HCT116 (cell line): ENCODE data around the gene ARHGAP1. TPM values are rescaled to one million over a fixed set of nuclear protein-coding genes. Genes with fewer than 3 reads are reported as not detected.

ENCODE experiments used
- ATAC-seq: fragments of 200-7000 bp; cut with Tn5 transposase; 2 replicates; pipeline ENCODE4 v1.9.1; 2020; ENCODE audit warnings: mild to moderate bottlenecking, moderate library complexity
- BruUV-seq: library from RNA; stranded (reverse); fragments of 400-500 nt; replicated peaks from 2 replicates; lab custom pipeline; 2021; lab: Mats Ljungman, UMichigan
- CTCF ChIA-PET: fragments of 300-600 bp; sonication (Branson Sonifier 250); formaldehyde crosslinking; loops from one replicate; lab custom pipeline; 2021; ENCODE audit warnings: antibody characterized with exemption; lab: Charles Lee
- POLR2A ChIA-PET: fragments of 300-600, 350-600 bp; sonication (Branson Sonifier 250); formaldehyde crosslinking; loops from one replicate; lab custom pipeline; 2021; ENCODE audit warnings: antibody characterized with exemption; lab: Charles Lee
- RAD21 ChIA-PET, 2 experiments: fragments of 300-600 bp; sonication (Branson Sonifier 250); formaldehyde crosslinking; loops; one replicate each; lab custom pipeline; 2023; ENCODE audit warnings: low total read pairs in 2 of 2; ENCODE audit not compliant: uncharacterized antibody in 2 of 2, unreplicated experiment in 2 of 2, low non-redundant PET in 1 of 2; lab: Charles Lee
- DNase-seq: peaks from one replicate; pipeline ENCODE4 v3.0.0-alpha.2; 2010; ENCODE audit warnings: low read depth, low spot score
- H2AFZ ChIP-seq: fragments of 200-600 bp; shearing (Covaris generic), sonication (generic); 2 replicates; pipeline ENCODE4 v1.6.1; 2017; ENCODE audit warnings: low read depth, mixed run types, mixed read lengths, antibody characterized with exemption, low read length; ENCODE audit not compliant: poor library complexity, severe bottlenecking
- H3K27ac ChIP-seq: 2 replicates; pipeline ENCODE4 v1.5.1; 2012; ENCODE audit warnings: low read depth, low read length
- H3K27me3 ChIP-seq: fragments of 200-600 bp; sonication (generic); 2 replicates; pipeline ENCODE4 v1.6.1; 2016; ENCODE audit warnings: mixed run types, low read length, mixed read lengths; ENCODE audit not compliant: insufficient read depth
- H3K36me3 ChIP-seq, 2 experiments: fragments of 200-500 bp in 1 of 2; fragments of 200-600 bp in 1 of 2; sonication (Bioruptor generic) in 1 of 2; sonication (generic) in 1 of 2; 2 replicates each; pipeline versions ENCODE4 v1.5.1 to v1.6.1; 2014 to 2016; ENCODE audit warnings: low read length in 2 of 2, inconsistent platforms in 1 of 2, mixed read lengths in 1 of 2, mixed run types in 1 of 2; ENCODE audit not compliant: insufficient read depth in 2 of 2, control insufficient read depth in 1 of 2
- H3K4me1 ChIP-seq, 2 experiments: fragments of 200-600 bp in 1 of 2; sonication (generic) in 1 of 2; 2 replicates each; pipeline versions ENCODE4 v1.5.1 to v1.6.1; 2012 to 2017; ENCODE audit warnings: low read length in 2 of 2, inconsistent platforms in 1 of 2, mild to moderate bottlenecking in 1 of 2, mixed read lengths in 1 of 2, mixed run types in 1 of 2, moderate library complexity in 1 of 2; ENCODE audit not compliant: insufficient read depth in 2 of 2, control insufficient read depth in 1 of 2
- H3K4me2 ChIP-seq: fragments of 200-600 bp; sonication (generic); 2 replicates; pipeline ENCODE4 v1.6.1; 2017; ENCODE audit warnings: mixed run types, low read length, mixed read lengths
- H3K4me3 ChIP-seq, 2 experiments: fragments of 200-600 bp in 1 of 2; sonication (generic) in 1 of 2; replicated peaks in 1 of 2; 2 replicates each; pipeline ENCODE4 v1.5.1; 2011 to 2016; ENCODE audit warnings: low read length in 2 of 2, control low read depth in 1 of 2, low read depth in 1 of 2, mild to moderate bottlenecking in 1 of 2, mixed read lengths in 1 of 2, mixed run types in 1 of 2
- H3K79me2 ChIP-seq: fragments of 200-600 bp; sonication (generic); 2 replicates; pipeline ENCODE4 v1.6.1; 2017; ENCODE audit warnings: mild to moderate bottlenecking, mixed run types, low read length, moderate library complexity, mixed read lengths; ENCODE audit not compliant: insufficient read depth
- H3K9ac ChIP-seq: fragments of 200-600 bp; sonication (generic); 2 replicates; pipeline ENCODE4 v1.6.1; 2016; ENCODE audit warnings: low read length, mixed read lengths
- H3K9me2 ChIP-seq: fragments of 200-600 bp; sonication (generic), shearing (Covaris generic); 2 replicates; pipeline ENCODE4 v1.6.1; 2017; ENCODE audit warnings: mixed run types, mild to moderate bottlenecking, moderate library complexity; ENCODE audit not compliant: insufficient read depth
- H3K9me3 ChIP-seq, 2 experiments: fragments of 200-500 bp in 1 of 2; fragments of 200-600 bp in 1 of 2; sonication (Bioruptor generic) in 1 of 2; sonication (generic) in 1 of 2; 2 replicates each; pipeline ENCODE4 v1.6.1; 2014 to 2017; ENCODE audit warnings: low read length in 2 of 2, mixed read lengths in 2 of 2, inconsistent platforms in 1 of 2, low read depth in 1 of 2, mild to moderate bottlenecking in 1 of 2, mixed run types in 1 of 2, moderate library complexity in 1 of 2; ENCODE audit not compliant: control insufficient read depth in 1 of 2, insufficient read depth in 1 of 2
- H4K20me1 ChIP-seq: fragments of 200-600 bp; sonication (generic), shearing (Covaris generic); 2 replicates; pipeline ENCODE4 v1.6.1; 2017; ENCODE audit warnings: mixed run types, mild to moderate bottlenecking, moderate library complexity; ENCODE audit not compliant: insufficient read depth
- ATF3 ChIP-seq: IDR thresholded peaks from 2 replicates; pipeline ENCODE4 v1.6.1; 2012
- ELF1 ChIP-seq: IDR thresholded peaks from 2 replicates; pipeline ENCODE4 v1.6.1; 2012; ENCODE audit warnings: low read depth, borderline replicate concordance
- EZH2 ChIP-seq: fragments of 200-600 bp; sonication (generic); IDR thresholded peaks from 2 replicates; pipeline ENCODE4 v1.6.1; 2017; ENCODE audit warnings: antibody characterized with exemption, mixed run types
- FOSL1 ChIP-seq: IDR thresholded peaks from 2 replicates; pipeline ENCODE4 v1.6.1; 2012; ENCODE audit warnings: low read depth
- JUND ChIP-seq: IDR thresholded peaks from 2 replicates; pipeline ENCODE4 v1.6.1; 2012
- RAD21 ChIP-seq: IDR thresholded peaks from 2 replicates; pipeline ENCODE4 v1.6.1; 2012; ENCODE audit warnings: low read depth, mild to moderate bottlenecking
- REST ChIP-seq: IDR thresholded peaks from 2 replicates; pipeline ENCODE4 v1.6.1; 2012; ENCODE audit warnings: low read depth
- SIN3A ChIP-seq: IDR thresholded peaks from 2 replicates; pipeline ENCODE4 v1.6.1; 2012; ENCODE audit warnings: low read depth
- SRF ChIP-seq: IDR thresholded peaks from 2 replicates; pipeline ENCODE4 v1.6.1; 2012; ENCODE audit warnings: low read depth
- YY1 ChIP-seq: IDR thresholded peaks from 2 replicates; pipeline ENCODE4 v1.6.1; 2011; ENCODE audit warnings: low read length, low read depth, moderate library complexity, mild to moderate bottlenecking; ENCODE audit not compliant: insufficient replicate concordance; ENCODE audit errors: extremely low read depth
- ZBTB33 ChIP-seq: IDR thresholded peaks from 2 replicates; pipeline ENCODE4 v1.6.1; 2011; ENCODE audit warnings: mild to moderate bottlenecking, low read length, moderate library complexity; ENCODE audit not compliant: insufficient replicate concordance; ENCODE audit errors: extremely low read depth
- ZFX ChIP-seq: fragments of 450-650 bp; IDR thresholded peaks from 2 replicates; pipeline ENCODE4 v1.6.1; 2017
- ZNF274 ChIP-seq: fragments of 200-500 bp; sonication (Bioruptor generic); IDR thresholded peaks from 2 replicates; pipeline ENCODE4 v1.6.1; 2014; ENCODE audit warnings: mild to moderate bottlenecking, low read depth, low read length, inconsistent platforms
- intact Hi-C: fragments of 100-400 bp; cut with micrococcal nuclease; formaldehyde crosslinking; loops from 2 replicates; pipeline ENCODE4 v1.10.0; 2022
- total RNA-seq: library from RNA; stranded (reverse); gene quantifications from one replicate; pipeline ENCODE4 v1.2.1, GENCODE V29; 2021; ENCODE audit not compliant: unreplicated experiment

Gene ARHGAP1
- total RNA-seq, 1 experiment from 2014 or later = 36.9 TPM

GRCh38 chr11:46633291-46634217 is 66.9 kb downstream of the ARHGAP1 start:
- ATAC-seq = no peak
- intact Hi-C loops = no loop called here
- Histone ChIP-seq H3K27me3 (no peaks in the 10 kb centered on the region), H3K79me2 (no peaks in the 10 kb centered on the region; the same call in 1 of the 2 replicates), H3K9me3 (no peaks in the 10 kb centered on the region), H3K4me2 (no peak overlapping the region), H3K9me2 (no peaks in the 10 kb centered on the region), H4K20me1 (no peaks in the 10 kb centered on the region), H3K36me3 (peaks cover 0 to 5% of the 10 kb centered on the region in 2 experiments; a peak in 2 of 4 replicates), H2AFZ (no peak overlapping the region), H3K9ac (no peak overlapping the region), H3K4me1 (peaks cover 6 to 8% of the 10 kb centered on the region in 2 experiments; a peak in 3 of 4 replicates), H3K27ac (no peak overlapping the region), H3K4me3 (no peak overlapping the region)
- ChIA-PET RAD21 (interaction anchor here in 1 of 2 experiments (0.6 kb wide), 1 partner anchor 242 kb away, joined by 4 read pairs; the partner anchor contains the start of gene CHRM4), CTCF (interaction anchor here (0.7 kb wide), 1 partner anchor 118 kb away, joined by 4 read pairs; no protein-coding TSS in a partner anchor), POLR2A (no interaction called here)
- DNase-seq = no peak
- BruUV-seq = no TSS peak
- TF ChIP-seq JUND = no peak

- no peak overlapping the region for H3K4me3 ChIP-seq
- CTCF ChIA-PET = no interaction called here
- intact Hi-C loops = no loop called here
- no peak for TF ChIP-seq EZH2
- TF ChIP-seq REST = no peak
- TF ChIP-seq RAD21 = no peak
- no peak for TF ChIP-seq YY1
- no peak for TF ChIP-seq ATF3
- no peak for TF ChIP-seq ZBTB33
- no peak for TF ChIP-seq SRF
- no peak for TF ChIP-seq ELF1
- TF ChIP-seq ZFX = no peak
- no peak for TF ChIP-seq ZNF274
- TF ChIP-seq SIN3A = no peak
- TF ChIP-seq FOSL1 = no peak
- no peak for TF ChIP-seq JUND
- TF ChIP-seq, all 23 proteins: peak for 0
- H3K79me2 ChIP-seq = no peaks in the 10 kb centered on the region; the same call in 1 of the 2 replicates
- no peaks in the 10 kb centered on the region for H3K9me2 ChIP-seq
- H3K9ac ChIP-seq = no peak overlapping the region
- peaks cover 6 to 8% of the 10 kb centered on the region in 2 experiments; a peak in 3 of 4 replicates for H3K4me1 ChIP-seq
- H3K4me2 ChIP-seq = no peak overlapping the region
- BruUV-seq = TSS peak; percentile 28
- no peaks in the 10 kb centered on the region for H3K9me3 ChIP-seq
- POLR2A ChIA-PET = no interaction called here
- ATAC-seq (no peak), DNase-seq (no peak)
- RAD21 ChIA-PET = no interaction called here
- no peak overlapping the region for H3K27ac ChIP-seq
- H4K20me1 ChIP-seq = no peaks in the 10 kb centered on the region
- peaks cover 0 to 5% of the 10 kb centered on the region in 2 experiments; a peak in 2 of 4 replicates for H3K36me3 ChIP-seq
- H2AFZ ChIP-seq = no peak overlapping the region
- H3K27me3 ChIP-seq = no peaks in the 10 kb centered on the region
Measured at GRCh38 chr11:46632502-46632901, 67.9 kb downstream of the ARHGAP1 start.
